ENCODE data around the gene ABI2. TPM values are rescaled to one million over a fixed set of nuclear protein-coding genes. Genes with fewer than 3 reads are reported as not detected.
"Not testable (repeated sequence)": the region's sequence is repeated elsewhere in the genome, so short reads cannot be mapped to it uniquely, and the experiment has no call there.

Gene ABI2
- total RNA-seq, 4 donors from 2014 or later = 6.2 to 17.0 (median 12.9) TPM

- Histone ChIP-seq H3K4me3 (no peak overlapping the region), H3K9me3 (no peaks in the 10 kb centered on the region), H3K36me3 (no peaks in the 10 kb centered on the region), H3K27me3 (no peaks in the 10 kb centered on the region), H3K27ac (no peak overlapping the region), H3K4me1 (peaks cover 0 to 9% of the 10 kb centered on the region in 2 donors)
- DNase-seq = no peak
- TF ChIP-seq, protein P1, sequence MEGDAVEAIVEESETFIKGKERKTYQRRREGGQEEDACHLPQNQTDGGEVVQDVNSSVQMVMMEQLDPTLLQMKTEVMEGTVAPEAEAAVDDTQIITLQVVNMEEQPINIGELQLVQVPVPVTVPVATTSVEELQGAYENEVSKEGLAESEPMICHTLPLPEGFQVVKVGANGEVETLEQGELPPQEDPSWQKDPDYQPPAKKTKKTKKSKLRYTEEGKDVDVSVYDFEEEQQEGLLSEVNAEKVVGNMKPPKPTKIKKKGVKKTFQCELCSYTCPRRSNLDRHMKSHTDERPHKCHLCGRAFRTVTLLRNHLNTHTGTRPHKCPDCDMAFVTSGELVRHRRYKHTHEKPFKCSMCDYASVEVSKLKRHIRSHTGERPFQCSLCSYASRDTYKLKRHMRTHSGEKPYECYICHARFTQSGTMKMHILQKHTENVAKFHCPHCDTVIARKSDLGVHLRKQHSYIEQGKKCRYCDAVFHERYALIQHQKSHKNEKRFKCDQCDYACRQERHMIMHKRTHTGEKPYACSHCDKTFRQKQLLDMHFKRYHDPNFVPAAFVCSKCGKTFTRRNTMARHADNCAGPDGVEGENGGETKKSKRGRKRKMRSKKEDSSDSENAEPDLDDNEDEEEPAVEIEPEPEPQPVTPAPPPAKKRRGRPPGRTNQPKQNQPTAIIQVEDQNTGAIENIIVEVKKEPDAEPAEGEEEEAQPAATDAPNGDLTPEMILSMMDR (IDR thresholded peaks at IDR 0.05 in 4 of 5, conservative IDR thresholded peaks at IDR 0.05 in 1 of 5) = no peak
- TF ChIP-seq POLR2A (IDR thresholded peaks at IDR 0.05) = no peak
- in situ Hi-C loops (cut with MboI; ENCODE audit: low sequenced_read_pairs in 4 of 4) = no loop called here
- intact Hi-C loops (cut with DNase I; ENCODE audit: low total_unique reads) = no loop called here
- no peak for ATAC-seq
These were observed 32.7 kb downstream of the ABI2 start for GRCh38 chr2:203360833-203361430.

DNA sequence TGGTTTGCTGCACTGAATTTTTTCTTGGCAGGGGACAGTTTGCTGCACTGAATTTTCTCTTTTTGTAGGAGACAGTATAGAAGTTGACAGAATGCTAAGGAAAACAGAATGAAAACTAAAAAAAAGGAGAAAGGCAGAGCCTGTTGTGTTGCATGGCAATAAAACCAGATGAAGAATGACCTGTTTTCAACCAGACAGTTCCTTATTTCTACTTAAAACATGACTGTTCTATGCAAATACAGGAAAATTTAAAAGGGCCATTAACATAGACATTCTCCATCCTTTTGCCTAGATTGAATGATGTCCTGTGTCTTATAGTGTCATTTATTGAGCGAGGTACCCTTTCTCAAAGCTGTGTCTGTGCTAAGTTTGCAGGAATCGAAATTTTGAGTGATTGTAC is 33.3 kb downstream of the ABI2 start:
- no peak for ATAC-seq
- no peak for TF ChIP-seq POLR2A (IDR thresholded peaks at IDR 0.05)
- TF ChIP-seq, protein P1 (IDR thresholded peaks at IDR 0.05 in 4 of 5, conservative IDR thresholded peaks at IDR 0.05 in 1 of 5) = no peak
- intact Hi-C loops (cut with DNase I; ENCODE audit: low total_unique reads) = no loop called here

DNA sequence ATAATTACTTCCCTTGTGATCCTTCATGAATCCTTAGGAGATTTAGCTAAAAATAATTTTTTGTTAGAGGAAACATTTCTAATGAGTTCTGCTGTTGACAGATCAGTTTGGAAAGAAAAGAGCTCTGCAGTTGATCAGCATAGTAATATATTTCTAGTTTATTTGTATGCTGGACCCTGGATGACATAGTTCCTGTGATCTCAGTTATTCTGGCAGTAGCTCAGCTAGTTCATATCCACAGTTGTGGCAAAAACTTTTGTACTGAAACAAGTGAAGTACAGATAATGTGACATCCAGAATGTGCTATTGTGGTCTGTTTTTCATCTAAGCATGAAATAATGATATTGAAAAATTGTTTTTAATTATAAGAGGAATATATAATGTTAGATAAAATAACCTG is 33.7 kb downstream of the ABI2 start:
- in situ Hi-C loops (cut with MboI; ENCODE audit: low sequenced_read_pairs in 4 of 4) = no loop called here

More for the DNA sequence above, 33.3 kb downstream of the ABI2 start:
- Histone ChIP-seq H3K27me3 (no peaks in the 10 kb centered on the region), H3K36me3 (no peaks in the 10 kb centered on the region), H3K9me3 (no peaks in the 10 kb centered on the region), H3K4me1 (peaks cover 0 to 9% of the 10 kb centered on the region in 2 donors), H3K4me3 (no peak overlapping the region), H3K27ac (no peak overlapping the region)
- DNase-seq = no peak
- in situ Hi-C loops (cut with MboI; ENCODE audit: low sequenced_read_pairs in 4 of 4) = no loop called here

GRCh38 chr2:203366639-203367466 is 38.7 kb downstream of the ABI2 start:
- in situ Hi-C loops (cut with MboI; ENCODE audit: low sequenced_read_pairs in 4 of 4) = no loop called here
- Histone ChIP-seq H3K4me3 (no peak overlapping the region), H3K27ac (no peak overlapping the region), H3K36me3 (no peaks in the 10 kb centered on the region), H3K27me3 (no peaks in the 10 kb centered on the region), H3K9me3 (no peaks in the 10 kb centered on the region), H3K4me1 (peaks cover 0 to 6% of the 10 kb centered on the region in 2 donors)
- ATAC-seq (no peak), DNase-seq (no peak)
- intact Hi-C loops (cut with DNase I; ENCODE audit: low total_unique reads) = no loop called here
- TF ChIP-seq, protein P1 (IDR thresholded peaks at IDR 0.05 in 4 of 5, conservative IDR thresholded peaks at IDR 0.05 in 1 of 5) = no peak
- no peak for TF ChIP-seq POLR2A (IDR thresholded peaks at IDR 0.05)

More for the DNA sequence above, 33.7 kb downstream of the ABI2 start:
- DNase-seq (no peak), ATAC-seq (no peak)
- H3K4me1 ChIP-seq = peaks cover 0 to 9% of the 10 kb centered on the region in 2 donors
- no peaks in the 10 kb centered on the region for H3K9me3 ChIP-seq
- no peak overlapping the region for H3K4me3 ChIP-seq
- no peaks in the 10 kb centered on the region for H3K36me3 ChIP-seq
- intact Hi-C loops (cut with DNase I; ENCODE audit: low total_unique reads) = no loop called here
- TF ChIP-seq, protein P1 (IDR thresholded peaks at IDR 0.05 in 4 of 5, conservative IDR thresholded peaks at IDR 0.05 in 1 of 5) = no peak
- TF ChIP-seq POLR2A (IDR thresholded peaks at IDR 0.05) = no peak
- H3K27me3 ChIP-seq = no peaks in the 10 kb centered on the region
- no peak overlapping the region for H3K27ac ChIP-seq

GRCh38 chr2:203372706-203373105 is 44.5 kb downstream of the ABI2 start:
- intact Hi-C loops (cut with DNase I; ENCODE audit: low total_unique reads); ATAC-seq; H3K27me3 ChIP-seq; H3K4me1 ChIP-seq; in situ Hi-C loops (cut with MboI; ENCODE audit: low sequenced_read_pairs in 4 of 4); H3K27ac ChIP-seq; H3K4me3 ChIP-seq; DNase-seq; H3K36me3 ChIP-seq; H3K9me3 ChIP-seq: not testable (repeated sequence)

All from gastrocnemius medialis (tissue), 4 donors.